Dendritic cell treated with granulocyte-macrophage colony-stimulating factor and Interleukin-4, amounts not matched to agents 40 ng/mL and 50 ng/mL, for 4 days (primary cell): Measurements from ENCODE around the gene RHOU.
"Not testable (repeated sequence)": the region's sequence is repeated elsewhere in the genome, so short reads cannot be mapped to it uniquely, and the experiment has no call there.

Source experiments
- H3K27ac Mint-ChIP-seq: one replicate; pipeline ENCODE4 v1.8.0; 2022; ENCODE audit warnings: mild to moderate bottlenecking, mixed read lengths
- H3K27me3 Mint-ChIP-seq: one replicate; pipeline ENCODE4 v1.8.0; 2022; ENCODE audit warnings: mild to moderate bottlenecking, mixed read lengths
- H3K36me3 Mint-ChIP-seq: one replicate; pipeline ENCODE4 v1.8.0; 2022; ENCODE audit warnings: low read depth, mixed read lengths
- H3K4me1 Mint-ChIP-seq: one replicate; pipeline ENCODE4 v1.8.0; 2022; ENCODE audit warnings: low read depth, mixed read lengths
- H3K4me3 Mint-ChIP-seq: one replicate; pipeline ENCODE4 v1.8.0; 2022; ENCODE audit warnings: mild to moderate bottlenecking, moderate library complexity, mixed read lengths
- H3K9me3 Mint-ChIP-seq: one replicate; pipeline ENCODE4 v1.8.0; 2022; ENCODE audit warnings: mixed read lengths
- intact Hi-C: fragments of 100-400 bp; cut with micrococcal nuclease; formaldehyde crosslinking; loops from one replicate; pipeline ENCODE4 v1.15.0; 2022

Gene RHOU

GRCh38 chr1:228755800-228756199 is 20.5 kb downstream of the RHOU start:
- no peak overlapping the region for H3K4me3 Mint-ChIP-seq
- H3K27me3 Mint-ChIP-seq = peaks cover 38% of the 10 kb centered on the region
- H3K4me1 Mint-ChIP-seq = peaks cover 27% of the 10 kb centered on the region

GRCh38 chr1:228756457-228756856 is 21.2 kb downstream of the RHOU start:
- Mint-ChIP-seq H3K4me1 (peaks cover 22% of the 10 kb centered on the region), H3K36me3 (no peaks in the 10 kb centered on the region), H3K27me3 (peaks cover 37% of the 10 kb centered on the region), H3K27ac (no peak overlapping the region), H3K9me3 (no peaks in the 10 kb centered on the region), H3K4me3 (no peak overlapping the region)
- intact Hi-C loops = no loop called here

More at GRCh38 chr1:228755800-228756199, 20.5 kb downstream of the RHOU start:
- Mint-ChIP-seq H3K36me3 (no peaks in the 10 kb centered on the region), H3K9me3 (no peaks in the 10 kb centered on the region), H3K27ac (no peak overlapping the region)
- intact Hi-C loops = no loop called here

- no peaks in the 10 kb centered on the region for H3K9me3 Mint-ChIP-seq
- no peak overlapping the region for H3K4me3 Mint-ChIP-seq
- no peak overlapping the region for H3K27ac Mint-ChIP-seq
- intact Hi-C loops = no loop called here
- H3K27me3 Mint-ChIP-seq = peaks cover 37% of the 10 kb centered on the region
- H3K4me1 Mint-ChIP-seq = peaks cover 9% of the 10 kb centered on the region
- no peaks in the 10 kb centered on the region for H3K36me3 Mint-ChIP-seq
These were observed 23.2 kb downstream of the RHOU start for GRCh38 chr1:228758447-228758846.

GRCh38 chr1:228760979-228761378 is 25.7 kb downstream of the RHOU start:
- H3K4me3 Mint-ChIP-seq = no peak overlapping the region
- intact Hi-C loops = loop anchor here (10.0 kb wide), 1 partner anchor 164 kb away; no protein-coding TSS in a partner anchor
- no peak overlapping the region for H3K27ac Mint-ChIP-seq

GRCh38 chr1:228763561-228763960 is 28.3 kb downstream of the RHOU start:
- intact Hi-C loops = loop anchor here (10.0 kb wide), 1 partner anchor 161 kb away; no protein-coding TSS in a partner anchor
- H3K36me3 Mint-ChIP-seq = no peaks in the 10 kb centered on the region
- peaks cover 10% of the 10 kb centered on the region for H3K27me3 Mint-ChIP-seq
- H3K9me3 Mint-ChIP-seq = no peaks in the 10 kb centered on the region
- no peak overlapping the region for H3K4me3 Mint-ChIP-seq
- H3K4me1 Mint-ChIP-seq = peaks cover 5% of the 10 kb centered on the region
- H3K27ac Mint-ChIP-seq = no peak overlapping the region

More at GRCh38 chr1:228760979-228761378, 25.7 kb downstream of the RHOU start:
- H3K27me3 Mint-ChIP-seq = peaks cover 20% of the 10 kb centered on the region
- H3K9me3 Mint-ChIP-seq = no peaks in the 10 kb centered on the region
- H3K4me1 Mint-ChIP-seq = peaks cover 5% of the 10 kb centered on the region
- H3K36me3 Mint-ChIP-seq = no peaks in the 10 kb centered on the region

- no peaks in the 10 kb centered on the region for H3K36me3 Mint-ChIP-seq
- H3K4me1 Mint-ChIP-seq = peaks cover 5% of the 10 kb centered on the region
- H3K9me3 Mint-ChIP-seq = no peaks in the 10 kb centered on the region
- no peak overlapping the region for H3K4me3 Mint-ChIP-seq
- H3K27ac Mint-ChIP-seq = no peak overlapping the region
- H3K27me3 Mint-ChIP-seq = peaks cover 6% of the 10 kb centered on the region
- intact Hi-C loops = loop anchor here (10.0 kb wide), 1 partner anchor 159 kb away; no protein-coding TSS in a partner anchor
These were observed 30.1 kb downstream of the RHOU start for GRCh38 chr1:228765168-228765946.

- Mint-ChIP-seq H3K36me3 (no peaks in the 10 kb centered on the region), H3K27me3 (peaks cover 6% of the 10 kb centered on the region), H3K9me3 (no peaks in the 10 kb centered on the region), H3K4me3 (no peak overlapping the region), H3K4me1 (peaks cover 5% of the 10 kb centered on the region), H3K27ac (no peak overlapping the region)
- intact Hi-C loops = loop anchor here (10.0 kb wide), 1 partner anchor 158 kb away; no protein-coding TSS in a partner anchor
These were observed 31.5 kb downstream of the RHOU start for GRCh38 chr1:228766788-228767187.

- Mint-ChIP-seq H3K27me3 (peaks cover 6% of the 10 kb centered on the region), H3K27ac (no peak overlapping the region), H3K9me3 (no peaks in the 10 kb centered on the region), H3K4me1 (peaks cover 5% of the 10 kb centered on the region), H3K36me3 (no peaks in the 10 kb centered on the region), H3K4me3 (no peak overlapping the region)
- intact Hi-C loops = loop anchor here (10.0 kb wide), 1 partner anchor 157 kb away; no protein-coding TSS in a partner anchor
These were observed 32.5 kb downstream of the RHOU start for GRCh38 chr1:228767636-228768354.

GRCh38 chr1:228768355-228769000 is 33.2 kb downstream of the RHOU start:
- peaks cover 6% of the 10 kb centered on the region for H3K27me3 Mint-ChIP-seq
- no peak overlapping the region for H3K4me3 Mint-ChIP-seq
- H3K9me3 Mint-ChIP-seq = no peaks in the 10 kb centered on the region
- H3K36me3 Mint-ChIP-seq = no peaks in the 10 kb centered on the region
- H3K27ac Mint-ChIP-seq = no peak overlapping the region
- intact Hi-C loops = loop anchor here (10.0 kb wide), 1 partner anchor 156 kb away; no protein-coding TSS in a partner anchor
- peaks cover 5% of the 10 kb centered on the region for H3K4me1 Mint-ChIP-seq

GRCh38 chr1:228770779-228771223 is 35.5 kb downstream of the RHOU start:
- intact Hi-C loops = no loop called here
- Mint-ChIP-seq H3K4me1 (peaks cover under 1% of the 10 kb centered on the region), H3K36me3 (no peaks in the 10 kb centered on the region), H3K9me3 (no peaks in the 10 kb centered on the region), H3K4me3 (no peak overlapping the region), H3K27me3 (peaks cover 8% of the 10 kb centered on the region), H3K27ac (no peak overlapping the region)

GRCh38 chr1:228772516-228773212 is 37.4 kb downstream of the RHOU start:
- Mint-ChIP-seq H3K4me1 (no peaks in the 10 kb centered on the region), H3K4me3 (no peak overlapping the region), H3K27ac (no peak overlapping the region), H3K9me3 (no peaks in the 10 kb centered on the region), H3K36me3 (no peaks in the 10 kb centered on the region), H3K27me3 (peaks cover 6% of the 10 kb centered on the region)
- intact Hi-C loops = no loop called here

- H3K9me3 Mint-ChIP-seq, H3K36me3 Mint-ChIP-seq, H3K27me3 Mint-ChIP-seq, intact Hi-C loops, H3K27ac Mint-ChIP-seq, H3K4me3 Mint-ChIP-seq, H3K4me1 Mint-ChIP-seq: not testable (repeated sequence)
These were observed 40.7 kb downstream of the RHOU start for GRCh38 chr1:228775946-228776345.

- H3K27me3 Mint-ChIP-seq = peaks cover 1% of the 10 kb centered on the region
These were observed 41.2 kb downstream of the RHOU start for GRCh38 chr1:228776449-228776848.

More at GRCh38 chr1:228776449-228776848, 41.2 kb downstream of the RHOU start:
- no peaks in the 10 kb centered on the region for H3K9me3 Mint-ChIP-seq
- H3K27ac Mint-ChIP-seq = no peak overlapping the region
- H3K4me3 Mint-ChIP-seq = no peak overlapping the region
- intact Hi-C loops = no loop called here
- H3K36me3 Mint-ChIP-seq = no peaks in the 10 kb centered on the region
- no peaks in the 10 kb centered on the region for H3K4me1 Mint-ChIP-seq
